ENCODE measurements around the gene MYBL2. TPM values are rescaled to one million over a fixed set of nuclear protein-coding genes. Genes with fewer than 3 reads are reported as not detected.

Gene MYBL2
- total RNA-seq, 1 experiment from 2014 or later = 159 TPM

DNA sequence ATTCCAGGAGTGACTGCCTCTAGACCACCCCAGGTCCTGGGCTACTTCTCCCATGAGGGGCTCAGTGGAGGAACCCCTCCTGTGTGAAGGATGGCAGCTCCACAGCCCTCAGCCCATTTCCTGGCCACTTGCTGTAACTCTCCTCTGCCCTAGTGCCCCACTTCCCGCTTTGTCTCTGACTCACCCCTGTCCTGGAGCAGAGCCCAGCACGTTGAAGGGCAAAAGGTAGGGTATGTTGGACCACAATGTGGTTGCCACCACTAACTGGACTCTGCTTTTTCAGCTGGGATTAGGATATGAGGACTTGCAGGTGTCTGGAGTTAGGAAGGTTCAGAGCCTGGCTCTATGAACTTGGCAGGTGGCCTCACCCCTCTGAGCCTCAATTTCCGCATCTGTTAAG lies 2.4 kb downstream of the MYBL2 start:
- no peak for TF ChIP-seq CTCF (conservative IDR thresholded peaks at IDR 0.05)
- no peak overlapping the region for H3T11ph ChIP-seq (ENCODE audit: low read length)
- no peak overlapping the region for H2BK12ac ChIP-seq (ENCODE audit: insufficient read length, low read depth, low read length)
- H3K4me2 ChIP-seq (ENCODE audit: insufficient read depth, insufficient read length, low read length) = no peak overlapping the region
- H4K8ac ChIP-seq (replicated peaks; ENCODE audit: insufficient read length, low read depth, low read length) = no peak overlapping the region
- H2BK15ac ChIP-seq (ENCODE audit: low read depth, low read length) = no peak overlapping the region
- H3K27me3 ChIP-seq (ENCODE audit: insufficient read depth, low read length) = no peaks in the 10 kb centered on the region; the same call in 1 of the 2 replicates
- H3K23ac ChIP-seq (ENCODE audit: insufficient read length, low read depth, low read length) = no peak overlapping the region
- peak overlapping the region in 1 of 2 experiments; percentile 87; a peak in 1 of 5 replicates for H3K4me3 Mint-ChIP-seq
- no peaks in the 10 kb centered on the region for H3K9me3 Mint-ChIP-seq
- H2BK20ac ChIP-seq (ENCODE audit: low read depth, low read length, poor library complexity, severe bottlenecking) = no peak overlapping the region
- no peak overlapping the region for H3K18ac ChIP-seq (ENCODE audit: insufficient read length, low read depth, low read length)
- H3K14ac ChIP-seq (ENCODE audit: insufficient read depth, low read length) = no peak overlapping the region
- H3K79me1 ChIP-seq (ENCODE audit: insufficient read depth, low read depth, low read length, poor library complexity, severe bottlenecking) = peaks cover 8% of the 10 kb centered on the region
- H3K27ac ChIP-seq (ENCODE audit: insufficient read length, low read depth, low read length) = no peak overlapping the region
- H3K4ac ChIP-seq (ENCODE audit: low read depth, low read length) = no peak overlapping the region
- H4K5ac ChIP-seq (ENCODE audit: insufficient read length, low read depth, low read length) = peak overlapping the region; percentile 64
- no peak overlapping the region for H4K91ac ChIP-seq (ENCODE audit: insufficient read length, low read depth, low read length)
- H2BK5ac ChIP-seq (ENCODE audit: insufficient read length, low read length) = no peak overlapping the region
- no peak overlapping the region for H2AK5ac ChIP-seq (ENCODE audit: insufficient read length, low read length)
- H3K4me1 ChIP-seq (ENCODE audit: insufficient read depth, low read length) = no peaks in the 10 kb centered on the region
- H3K23me2 ChIP-seq (ENCODE audit: insufficient read length, low read depth, low read length, poor library complexity, severe bottlenecking) = peaks cover 6% of the 10 kb centered on the region
- no peak overlapping the region for H2AFZ ChIP-seq (ENCODE audit: low read length)
- H3K36me3 Mint-ChIP-seq (ENCODE audit: insufficient read depth in 1 of 3, low read depth in 3 of 3) = peaks cover 15 to 40% (median 29%) of the 10 kb centered on the region in 3 experiments; a peak in 6 of 7 replicates
- H3K79me2 ChIP-seq (ENCODE audit: insufficient read depth, low read length) = peaks cover 10% of the 10 kb centered on the region; the same call in 1 of the 2 replicates
- peaks cover 19% of the 10 kb centered on the region for H3K27me3 Mint-ChIP-seq (ENCODE audit: low read depth)
- H3K56ac ChIP-seq (ENCODE audit: insufficient read length, low read depth, low read length) = no peak overlapping the region
- H3K9me3 ChIP-seq (ENCODE audit: control insufficient read depth, low read depth, low read length) = no peaks in the 10 kb centered on the region
- H3K4me1 Mint-ChIP-seq = peaks cover 3 to 8% of the 10 kb centered on the region in 2 experiments; a peak in 3 of 4 replicates
- whole genome bisulfite sequencing (ENCODE audit: extremely low coverage, insufficient read length, low lambda C conversion rate) = no CpG with 5 or more reads among the region's 3 CpGs
- peak overlapping the region; percentile 26 for H3K9ac ChIP-seq (ENCODE audit: extremely low read depth, insufficient read length, low read length)
- peak overlapping the region in 1 of 3 experiments; percentile 44; a peak in 2 of 7 replicates for H3K27ac Mint-ChIP-seq
- no peaks in the 10 kb centered on the region for H4K20me1 ChIP-seq (ENCODE audit: control insufficient read depth, insufficient read depth, insufficient read length)
- no peak overlapping the region for H2BK120ac ChIP-seq (ENCODE audit: low read depth, low read length, poor library complexity, severe bottlenecking)
- DNase-seq = no peak

Data from H9 (cell line).